Hippocampal formation (tissue), 2 donors: ENCODE results near the gene PDXP.
"Not testable (repeated sequence)": the region's sequence is repeated elsewhere in the genome, so short reads cannot be mapped to it uniquely, and the experiment has no call there.

Experiments used
- DNase-seq, 2 donors: peaks; one replicate each; lab custom pipeline; 2025; lab: John Stamatoyannopoulos, UW

PDXP gene, protein sequence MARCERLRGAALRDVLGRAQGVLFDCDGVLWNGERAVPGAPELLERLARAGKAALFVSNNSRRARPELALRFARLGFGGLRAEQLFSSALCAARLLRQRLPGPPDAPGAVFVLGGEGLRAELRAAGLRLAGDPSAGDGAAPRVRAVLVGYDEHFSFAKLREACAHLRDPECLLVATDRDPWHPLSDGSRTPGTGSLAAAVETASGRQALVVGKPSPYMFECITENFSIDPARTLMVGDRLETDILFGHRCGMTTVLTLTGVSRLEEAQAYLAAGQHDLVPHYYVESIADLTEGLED

DNA sequence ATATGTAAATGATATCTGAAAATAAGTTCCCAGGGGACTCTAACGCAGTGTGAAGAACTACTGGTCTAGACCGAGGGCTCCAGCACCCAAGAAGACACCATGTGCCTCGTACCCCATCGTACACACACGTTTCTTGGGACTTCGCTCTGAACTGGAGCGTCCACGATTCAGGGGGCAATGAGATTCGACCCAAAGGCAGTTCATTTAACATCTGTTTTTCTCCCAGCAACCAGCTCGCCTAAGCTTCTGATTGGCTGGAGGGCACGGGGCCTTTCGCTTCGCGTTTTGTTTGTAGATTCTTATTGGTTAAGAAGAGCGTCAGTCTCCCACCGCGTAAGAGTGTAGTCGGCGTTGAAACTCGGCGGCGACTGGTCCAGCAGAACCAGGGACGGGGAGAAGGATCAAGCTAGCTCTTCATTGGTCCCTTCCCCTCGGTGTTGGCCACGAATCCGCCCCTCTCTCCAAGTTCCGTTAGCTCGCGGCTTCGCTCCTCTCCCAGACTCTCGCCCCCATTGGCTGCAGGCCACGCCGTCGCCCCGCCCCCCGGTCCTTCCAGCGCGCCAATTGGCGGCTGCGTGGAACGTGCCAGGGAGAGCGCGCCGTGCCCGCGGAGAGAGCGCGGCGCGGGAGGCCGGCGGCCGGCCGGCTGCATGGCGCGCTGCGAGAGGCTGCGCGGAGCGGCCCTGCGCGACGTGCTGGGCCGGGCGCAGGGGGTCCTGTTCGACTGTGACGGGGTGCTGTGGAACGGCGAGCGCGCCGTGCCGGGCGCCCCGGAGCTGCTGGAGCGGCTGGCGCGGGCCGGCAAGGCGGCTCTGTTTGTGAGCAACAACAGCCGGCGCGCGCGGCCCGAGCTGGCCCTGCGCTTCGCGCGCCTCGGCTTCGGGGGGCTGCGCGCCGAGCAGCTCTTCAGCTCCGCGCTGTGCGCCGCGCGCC is at the start of gene PDXP:
TSS of gene PDXP (plus strand) at position 591 of the 933 bp plus-strand sequence. CDS start at position 651, 60 bp downstream.
- DNase-seq = peak; percentile 98 to 99

DNA sequence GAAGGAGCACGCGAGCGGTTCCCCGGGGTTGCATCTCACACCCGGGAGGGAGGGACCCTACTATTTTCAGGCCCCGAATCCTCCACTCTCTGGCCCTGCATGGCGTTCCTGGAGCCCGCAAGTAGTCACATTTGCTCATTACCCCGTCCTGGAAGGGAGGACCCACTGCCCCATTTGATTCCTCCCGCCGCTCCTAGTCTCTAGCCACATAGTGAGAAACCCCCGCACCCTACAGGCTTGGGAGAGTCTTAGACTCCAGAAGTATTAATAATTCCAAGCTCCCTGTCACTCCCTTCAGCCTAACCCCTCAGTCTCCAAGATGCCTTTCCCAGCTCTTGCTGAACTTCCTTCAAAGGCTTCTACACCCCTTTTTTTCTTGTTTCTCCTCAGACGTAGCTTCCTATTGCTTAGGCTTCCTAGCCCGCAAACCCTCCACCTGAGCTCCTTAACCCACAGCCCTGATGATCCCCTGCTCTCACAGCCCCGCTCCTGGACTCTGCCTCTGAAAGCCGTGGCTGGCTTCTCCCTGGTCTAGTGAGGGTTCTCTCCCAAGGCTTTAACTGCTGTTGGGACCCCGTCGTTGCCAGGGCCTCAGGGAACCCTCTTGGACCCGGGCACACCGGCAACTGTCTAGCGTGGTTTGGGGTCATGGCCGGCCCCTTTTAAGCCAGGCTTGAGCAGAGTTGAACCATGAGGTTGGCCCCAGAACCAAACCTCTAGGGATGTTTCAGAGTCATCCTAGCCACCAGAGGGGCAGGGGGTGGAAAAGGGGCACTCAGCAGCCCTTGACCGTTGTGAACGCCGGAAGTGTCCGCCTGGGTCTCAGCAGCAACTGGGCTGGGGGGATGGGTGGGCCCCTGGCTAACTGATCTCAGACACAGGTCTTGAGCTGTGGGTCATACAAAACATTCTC is 49.0 kb upstream of the PDXP start:
- DNase-seq = no peak

DNA sequence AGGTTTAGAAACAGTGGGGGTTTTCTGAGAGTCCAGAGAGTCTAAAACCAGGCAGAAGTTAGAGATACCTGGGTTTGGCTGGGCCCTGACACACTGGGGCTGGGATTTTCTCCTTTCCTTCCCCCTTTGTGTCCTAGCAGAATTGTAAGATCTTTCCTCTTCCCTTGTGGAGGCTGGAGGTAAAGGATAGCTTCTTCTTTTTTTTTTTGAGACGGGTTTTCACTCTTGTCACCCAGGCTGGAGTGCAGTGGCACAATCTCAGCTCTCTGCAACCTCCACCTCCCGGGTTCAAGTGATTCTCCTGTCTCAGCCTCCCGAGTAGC is 48.4 kb upstream of the PDXP start:
- DNase-seq = not testable (repeated sequence)

DNA sequence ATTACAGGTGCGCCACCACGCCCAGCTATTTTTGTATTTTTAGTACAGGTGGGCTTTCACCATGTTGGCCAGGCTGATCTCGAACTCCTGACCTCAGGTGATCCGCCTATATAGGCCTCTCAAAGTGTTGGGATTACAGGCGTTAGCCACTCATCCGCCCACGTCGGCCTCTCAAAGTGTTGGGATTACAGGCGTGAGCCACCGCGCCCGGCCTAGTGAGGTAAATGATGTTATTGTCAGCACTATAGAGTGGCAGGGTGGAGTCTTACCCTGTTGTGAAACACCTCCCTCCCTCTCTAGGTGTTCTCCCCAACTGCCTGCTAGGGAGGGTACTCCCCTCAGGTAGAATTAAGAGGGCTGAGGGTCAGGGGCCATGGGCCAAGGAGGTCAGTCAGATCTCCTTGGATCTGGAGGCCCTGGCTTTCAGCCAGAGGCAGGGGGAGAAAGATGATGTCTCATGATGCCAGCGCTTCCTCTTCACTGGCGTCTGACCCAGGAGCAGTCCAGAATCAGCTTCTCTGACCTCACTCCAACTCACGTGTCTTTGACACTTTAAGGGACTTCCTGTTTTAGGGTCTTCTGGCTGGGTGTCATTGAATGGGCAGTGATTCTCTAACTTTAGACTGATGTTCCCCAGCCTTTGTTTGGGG is 47.9 kb upstream of the PDXP start:
- DNase-seq = no peak

DNA sequence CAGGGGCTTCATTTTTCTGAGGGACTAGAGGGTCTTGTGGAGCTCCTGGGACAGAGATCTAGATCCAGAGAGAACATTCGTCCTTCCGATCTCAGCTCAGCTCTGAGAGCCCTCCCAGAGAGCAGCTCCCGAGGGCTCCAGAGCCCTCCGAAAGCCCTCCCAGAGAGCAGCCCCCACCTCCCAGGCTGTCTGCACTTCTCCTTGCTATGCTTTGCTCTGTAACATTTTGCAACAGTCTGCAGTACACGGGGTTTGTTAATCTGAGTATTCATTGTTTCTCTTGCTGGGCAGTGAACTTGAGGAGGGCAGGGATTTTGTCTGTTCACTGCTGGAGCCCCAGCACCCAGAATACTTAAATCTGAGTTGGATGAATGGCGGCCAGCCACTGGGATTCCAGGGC is 47.3 kb upstream of the PDXP start:
- no peak for DNase-seq

DNA sequence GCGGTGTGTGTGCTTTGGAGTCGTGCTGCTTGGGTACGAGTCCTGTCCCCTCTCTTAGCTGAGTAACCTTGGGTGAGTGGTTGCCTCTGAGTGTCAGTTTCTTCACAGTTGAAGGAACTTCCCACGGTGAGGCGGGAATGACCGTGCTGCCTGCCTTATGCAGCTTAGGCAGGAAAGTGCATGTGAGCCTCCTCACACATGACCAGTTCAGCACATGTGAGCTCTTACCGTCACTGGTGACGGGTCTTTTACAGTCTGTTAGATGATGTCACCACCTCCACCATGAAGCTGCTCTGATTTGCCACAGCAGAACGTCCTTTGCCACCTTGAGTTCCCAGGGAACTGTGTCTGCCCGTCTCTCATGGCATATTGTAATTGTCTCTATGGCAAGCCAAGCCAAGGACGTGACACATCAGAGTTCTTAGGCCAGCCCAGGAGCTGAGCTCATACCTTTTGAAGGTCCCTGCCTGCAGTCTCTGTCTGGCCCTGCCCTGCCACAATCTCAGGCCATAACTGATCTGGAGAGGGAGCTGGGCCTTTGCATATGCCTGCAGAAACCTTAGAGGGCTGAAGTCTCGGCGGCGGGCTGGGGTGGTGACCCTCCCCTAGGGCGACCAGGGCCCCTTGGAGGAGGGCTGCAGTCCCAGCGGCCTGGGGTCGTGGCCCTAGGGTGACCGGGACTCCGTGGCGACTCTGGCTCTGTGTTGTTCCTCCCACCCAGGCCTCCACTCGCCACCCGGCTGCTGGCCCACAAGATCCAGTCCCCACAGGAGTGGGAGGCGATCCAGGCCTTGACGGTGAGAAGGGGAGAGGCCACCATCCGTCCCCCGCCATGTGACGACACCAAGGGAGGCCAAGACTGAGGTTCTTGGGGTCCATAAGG is 42.1 kb upstream of the PDXP start:
- no peak for DNase-seq

DNA sequence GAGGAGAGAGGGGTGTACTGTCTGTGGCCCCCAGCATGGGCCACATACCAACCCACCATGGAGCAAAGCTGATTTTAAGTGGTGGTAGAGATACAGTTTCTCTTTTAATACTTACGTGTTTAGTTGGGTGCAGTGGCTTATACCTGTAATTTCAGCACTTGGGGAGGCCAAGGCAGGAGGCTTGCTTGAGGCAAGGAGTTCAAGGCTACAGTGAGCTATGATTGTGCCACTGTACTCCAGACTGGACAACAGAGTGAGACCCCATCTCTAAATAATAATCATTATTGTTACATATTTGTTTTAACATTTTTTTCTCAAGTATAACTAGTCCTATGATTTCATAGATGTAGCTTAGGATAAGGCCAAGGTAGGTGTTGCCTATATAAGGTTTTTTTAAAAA is 41.1 kb upstream of the PDXP start:
- no peak for DNase-seq

DNA sequence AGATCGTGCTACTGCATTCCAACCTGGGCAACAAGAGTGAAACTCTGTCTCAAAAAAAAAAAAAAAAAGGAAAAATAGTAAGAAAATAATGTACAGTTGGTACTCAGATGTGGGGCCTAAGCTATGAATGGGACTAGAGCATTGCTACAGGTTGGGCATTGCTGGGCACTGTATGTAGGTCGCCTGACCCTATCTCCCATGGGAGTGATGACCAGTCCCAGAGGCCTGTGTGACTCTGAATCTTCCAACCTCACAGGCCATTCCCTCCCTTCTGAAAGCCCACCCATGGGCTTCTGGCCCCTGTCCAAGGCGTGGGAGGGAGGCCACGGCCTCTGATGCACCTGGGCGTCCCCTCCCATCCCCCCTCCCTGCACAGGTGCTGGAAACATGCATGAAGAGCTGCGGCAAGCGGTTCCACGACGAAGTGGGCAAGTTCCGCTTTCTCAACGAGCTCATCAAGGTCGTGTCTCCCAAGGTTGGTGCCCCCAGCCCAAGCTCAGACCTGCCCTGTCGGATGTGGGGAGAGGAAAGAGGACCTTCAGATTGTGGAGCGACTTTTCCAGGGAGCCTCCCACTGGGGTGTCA is 40.4 kb upstream of the PDXP start:
- DNase-seq = no peak

DNA sequence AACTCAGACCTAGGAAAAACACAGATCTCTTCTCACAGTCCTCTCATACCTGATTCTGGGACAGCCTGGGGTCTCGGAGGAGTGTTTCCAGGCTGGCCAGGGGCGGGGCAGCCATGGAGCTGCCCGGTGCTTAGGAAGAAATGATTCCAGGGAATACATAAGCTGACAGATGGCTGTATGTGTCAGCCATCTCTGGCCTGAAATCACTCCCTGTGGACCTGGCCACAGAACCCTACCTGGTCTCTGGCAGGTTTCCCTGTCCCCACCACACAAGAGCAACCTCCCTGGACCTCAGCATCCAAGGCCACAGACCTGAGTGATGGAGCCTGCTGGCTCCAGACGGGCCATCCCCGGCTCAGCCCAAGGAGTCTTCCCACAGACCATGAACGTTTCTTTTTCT is 39.8 kb upstream of the PDXP start:
- DNase-seq = no peak

DNA sequence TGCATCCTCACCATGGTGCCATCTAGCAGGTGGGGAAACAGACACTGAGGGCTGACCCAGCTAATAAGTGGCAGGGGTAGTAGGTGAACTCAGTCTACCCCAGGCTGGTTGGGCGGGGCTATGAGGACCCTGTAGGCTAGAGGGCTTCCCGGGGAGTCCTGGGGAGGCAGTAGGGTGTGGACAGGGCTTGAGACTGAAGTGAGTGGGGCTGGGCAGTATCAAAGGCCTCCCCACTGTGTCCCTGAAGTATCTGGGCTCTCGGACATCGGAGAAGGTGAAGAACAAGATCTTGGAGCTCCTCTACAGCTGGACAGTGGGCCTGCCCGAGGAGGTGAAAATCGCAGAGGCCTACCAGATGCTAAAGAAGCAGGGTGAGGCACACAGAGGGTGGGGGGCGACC is 38.5 kb upstream of the PDXP start:
- DNase-seq = no peak

DNA sequence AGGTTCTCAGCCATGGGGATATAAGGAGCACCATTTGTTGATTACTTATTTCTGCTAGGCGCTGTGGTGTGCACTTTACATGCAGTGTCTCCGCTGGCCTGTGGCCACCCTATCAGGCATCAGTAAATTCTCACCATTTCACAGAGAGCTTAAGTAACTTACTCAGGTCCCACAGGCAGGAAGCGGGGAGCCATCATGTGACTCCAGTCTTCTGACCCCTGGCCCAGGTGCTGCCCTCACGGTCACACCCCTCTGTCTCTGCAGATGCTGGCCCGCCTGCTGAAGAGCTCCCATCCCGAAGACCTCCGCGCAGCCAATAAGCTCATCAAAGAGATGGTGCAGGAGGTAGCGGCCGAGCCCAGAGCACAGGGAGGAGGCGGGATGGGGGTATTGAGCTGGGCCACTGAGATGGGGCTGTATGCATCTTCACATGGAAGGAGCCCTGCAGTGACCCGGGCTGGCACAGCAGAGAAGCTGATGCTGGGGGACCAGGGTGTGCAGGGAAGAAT is 37.1 kb upstream of the PDXP start:
- no peak for DNase-seq

DNA sequence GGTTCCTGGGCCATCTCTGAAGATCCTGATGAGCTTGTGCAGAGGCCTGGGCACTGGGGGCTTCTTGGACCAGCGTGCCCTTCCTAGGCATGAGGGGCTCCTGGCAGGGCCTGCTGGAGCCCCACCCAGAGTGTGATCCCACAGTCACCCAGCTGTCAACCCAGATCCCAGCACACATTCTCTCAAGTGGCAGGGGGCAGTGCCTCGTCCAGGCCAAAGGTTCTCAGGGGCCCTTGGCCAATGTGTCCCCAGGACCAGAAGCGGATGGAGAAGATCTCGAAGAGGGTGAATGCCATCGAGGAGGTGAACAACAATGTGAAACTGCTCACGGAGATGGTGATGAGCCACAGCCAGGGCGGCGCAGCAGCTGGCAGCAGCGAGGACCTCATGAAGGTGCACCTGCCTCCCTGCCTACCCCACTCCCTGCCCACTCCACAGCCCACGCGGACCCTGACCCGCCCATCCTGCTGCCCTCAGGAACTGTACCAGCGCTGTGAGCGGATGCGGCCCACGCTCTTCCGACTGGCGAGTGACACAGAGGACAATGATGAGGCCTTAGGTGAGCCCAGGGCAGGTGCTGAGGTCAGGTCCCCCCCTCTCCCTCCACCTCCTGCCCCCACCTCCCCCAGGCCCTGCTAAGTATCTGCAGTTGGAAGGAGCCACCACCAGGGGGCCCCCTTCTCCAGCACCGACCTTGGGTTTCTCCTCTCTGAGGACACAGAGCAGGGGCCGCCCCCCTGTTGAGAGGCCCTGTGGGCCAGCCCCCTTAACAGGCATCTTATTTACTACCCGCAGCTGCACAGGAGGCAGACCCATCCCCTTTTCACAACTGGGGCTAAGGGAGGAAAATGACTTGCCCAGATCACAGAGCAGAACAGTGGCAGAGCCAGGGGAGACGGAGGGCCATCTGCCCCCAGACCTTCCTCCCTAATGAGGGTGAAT is 35.2 kb upstream of the PDXP start:
- peak in 1 of 2 donors; percentile 33 for DNase-seq

DNA sequence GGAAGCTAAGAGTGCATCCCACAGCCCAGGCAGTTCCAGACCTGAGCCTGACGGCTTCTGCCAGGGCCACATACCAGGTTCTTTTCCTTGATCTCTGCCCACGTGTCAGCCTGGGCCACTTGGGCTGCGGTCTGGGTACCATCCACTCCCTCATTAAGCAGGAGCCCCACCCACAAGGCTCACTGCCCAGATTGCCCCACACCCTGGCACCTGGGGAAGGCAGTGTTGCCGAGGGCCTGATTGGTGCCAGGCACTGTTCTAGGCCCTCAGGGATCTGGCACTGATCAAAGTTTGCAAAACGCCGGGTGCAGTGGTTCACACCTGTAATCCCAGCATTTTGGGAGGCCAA is 34.5 kb upstream of the PDXP start:
- DNase-seq = no peak

DNA sequence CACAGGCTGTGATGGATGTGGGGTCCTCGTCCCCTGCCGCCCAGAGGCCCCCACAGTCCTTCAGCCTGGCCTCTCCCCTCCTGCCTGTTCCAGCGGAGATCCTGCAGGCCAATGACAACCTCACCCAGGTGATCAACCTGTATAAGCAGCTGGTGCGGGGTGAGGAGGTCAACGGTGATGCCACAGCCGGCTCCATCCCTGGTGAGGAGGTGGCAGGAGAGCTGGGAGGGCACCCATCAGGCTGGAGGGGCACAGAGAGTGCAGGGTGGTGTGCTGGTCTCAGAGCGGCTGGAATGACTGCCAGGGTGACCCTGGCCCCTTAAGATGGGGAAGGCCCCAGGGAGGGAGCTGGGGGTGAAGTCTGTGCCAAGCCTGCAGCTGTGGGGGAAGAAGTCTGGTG is 33.6 kb upstream of the PDXP start:
- no peak for DNase-seq

DNA sequence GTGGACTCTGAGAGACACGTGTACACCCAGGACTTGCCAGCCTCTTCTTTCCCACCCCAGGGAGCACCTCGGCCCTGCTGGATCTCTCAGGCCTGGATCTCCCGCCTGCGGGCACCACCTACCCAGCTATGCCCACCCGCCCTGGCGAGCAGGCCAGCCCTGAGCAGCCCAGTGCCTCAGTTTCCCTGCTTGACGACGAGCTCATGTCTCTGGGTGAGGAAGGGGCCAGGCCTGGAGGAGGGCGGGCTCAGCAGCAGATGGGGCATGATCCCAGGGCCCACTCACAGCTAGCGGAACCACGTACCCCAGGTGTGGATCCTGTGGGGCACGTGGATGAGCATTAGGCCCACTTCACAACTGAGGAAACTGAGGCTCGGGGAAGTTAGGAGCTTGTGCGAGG is 32.8 kb upstream of the PDXP start:
- no peak for DNase-seq

DNA sequence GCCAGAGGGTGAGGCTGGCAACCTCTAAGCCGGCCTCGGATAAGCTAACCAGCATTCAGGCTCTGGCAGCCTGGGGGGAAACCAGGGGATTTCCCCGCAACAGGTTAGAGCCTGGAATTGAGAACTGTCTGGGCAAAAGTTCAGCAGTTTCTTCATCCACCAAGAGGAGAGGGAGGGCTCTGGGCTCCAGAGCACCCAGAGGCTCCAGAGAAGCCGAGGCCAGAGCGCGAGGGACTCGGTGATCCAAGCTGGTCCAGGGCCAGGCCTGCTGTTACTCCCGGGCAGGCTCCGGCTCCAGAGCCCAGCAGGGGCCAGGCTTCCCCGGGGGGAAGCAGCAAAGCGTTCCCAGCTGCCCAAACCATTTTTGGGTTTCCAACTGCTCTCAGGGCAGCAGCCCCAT is 32.4 kb upstream of the PDXP start:
- DNase-seq = no peak

DNA sequence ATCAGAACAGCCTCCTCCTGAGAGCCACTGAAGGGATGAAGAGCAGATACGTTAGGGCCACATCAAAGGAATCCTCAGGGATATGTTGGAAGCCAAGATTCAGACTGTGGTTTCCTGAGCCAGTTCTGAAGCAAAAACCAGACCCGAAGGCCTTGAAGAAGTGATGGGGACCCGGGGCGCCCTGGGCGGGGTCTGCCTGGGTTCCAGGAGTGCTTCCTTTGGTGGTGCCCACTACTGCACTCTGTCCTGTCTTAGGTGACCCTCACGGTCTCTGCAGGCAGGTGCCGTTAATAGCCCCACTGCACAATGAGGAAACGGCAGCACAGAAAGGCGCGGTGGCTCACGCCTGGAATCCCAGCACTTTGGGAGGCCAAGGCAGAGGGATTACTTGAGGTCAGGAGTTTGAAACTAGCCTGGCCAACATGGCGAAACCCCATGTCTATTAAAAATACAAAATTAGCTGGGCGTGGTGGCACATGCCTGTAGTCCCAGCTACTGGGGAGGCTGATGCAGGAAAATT is 31.9 kb upstream of the PDXP start:
- DNase-seq = no peak

DNA sequence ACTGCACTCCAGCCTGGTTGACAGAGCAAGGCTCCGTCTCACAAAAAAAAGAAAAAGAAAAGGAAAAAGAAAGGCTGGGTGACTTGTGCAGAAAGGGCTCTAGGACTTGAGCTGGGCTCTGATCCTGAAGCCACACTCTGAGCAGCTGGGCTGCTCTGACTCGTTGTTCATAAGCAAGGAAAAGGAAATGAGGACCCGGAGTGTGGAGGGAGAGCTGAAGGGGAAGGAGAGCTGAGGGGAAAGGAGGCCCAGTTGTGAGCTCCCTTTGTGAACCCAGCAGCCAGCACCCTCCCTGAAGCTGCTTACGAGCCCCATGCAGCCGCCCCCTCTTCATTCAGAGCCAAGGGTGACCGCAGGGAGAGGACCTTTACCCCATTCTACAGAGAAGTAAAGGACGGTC is 31.4 kb upstream of the PDXP start:
- no peak for DNase-seq

DNA sequence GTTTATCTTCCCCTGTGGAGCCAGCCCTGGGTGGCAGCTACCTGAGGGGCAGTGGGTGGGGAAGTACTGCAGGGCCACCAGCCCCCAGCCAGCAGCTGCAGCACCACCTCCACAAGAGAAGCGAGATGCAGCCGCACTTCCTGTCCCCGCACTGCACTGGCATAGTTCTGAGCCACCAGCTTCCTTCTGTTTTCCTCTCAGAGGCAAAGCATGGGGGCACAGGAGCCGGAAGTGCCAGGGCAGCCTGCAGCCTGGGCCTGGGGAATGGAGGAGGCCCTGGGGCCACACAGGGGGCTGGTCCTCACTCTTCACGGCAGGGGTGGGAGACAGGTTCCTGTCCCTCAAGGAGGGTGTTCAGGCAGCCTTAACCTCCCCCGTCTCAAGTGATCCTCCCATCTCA is 31.0 kb upstream of the PDXP start:
- no peak for DNase-seq
